ENCODE results near the gene ALDH1A1.

The ALDH1A1 gene

DNA sequence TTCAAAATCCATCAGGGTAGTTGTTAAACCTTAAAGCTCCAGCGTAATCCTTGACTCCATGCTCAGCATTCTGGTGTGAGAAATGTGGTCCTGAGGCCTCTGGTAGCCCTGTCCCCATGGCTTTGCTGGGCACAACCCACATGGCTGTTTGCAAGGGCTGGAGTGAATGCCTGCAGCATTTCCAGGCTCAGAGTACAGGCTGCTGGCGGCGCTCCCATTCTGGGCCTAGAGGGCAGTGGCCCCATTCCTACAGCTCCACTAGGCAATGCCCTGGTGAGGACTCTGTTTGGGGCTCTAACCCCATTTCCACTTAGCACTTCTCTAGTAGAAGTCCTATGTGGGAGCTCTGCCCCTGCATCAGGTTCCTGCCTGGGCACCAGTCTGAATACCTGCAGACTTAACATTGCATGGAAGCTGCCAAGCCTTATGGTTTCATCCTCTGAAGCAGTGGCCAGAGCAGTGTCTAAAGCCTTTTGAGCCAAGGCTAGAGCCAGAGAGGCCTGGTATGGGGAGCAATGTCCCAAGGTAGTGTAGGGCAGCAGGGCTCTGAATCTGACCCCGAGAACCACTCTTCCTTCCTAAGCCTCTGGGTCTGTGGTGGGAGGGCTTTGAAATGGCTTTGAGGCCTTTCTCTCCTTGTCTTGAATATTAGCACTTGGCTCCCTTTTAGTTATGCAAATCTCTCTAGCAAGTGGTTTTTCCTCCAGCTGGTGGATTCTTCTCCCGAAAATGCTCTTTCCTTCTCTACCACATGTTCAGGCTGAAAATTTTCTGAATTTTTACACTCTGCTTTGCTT, 5.8 kb upstream of the ALDH1A1 start:
- TF ChIP-seq, protein P1, sequence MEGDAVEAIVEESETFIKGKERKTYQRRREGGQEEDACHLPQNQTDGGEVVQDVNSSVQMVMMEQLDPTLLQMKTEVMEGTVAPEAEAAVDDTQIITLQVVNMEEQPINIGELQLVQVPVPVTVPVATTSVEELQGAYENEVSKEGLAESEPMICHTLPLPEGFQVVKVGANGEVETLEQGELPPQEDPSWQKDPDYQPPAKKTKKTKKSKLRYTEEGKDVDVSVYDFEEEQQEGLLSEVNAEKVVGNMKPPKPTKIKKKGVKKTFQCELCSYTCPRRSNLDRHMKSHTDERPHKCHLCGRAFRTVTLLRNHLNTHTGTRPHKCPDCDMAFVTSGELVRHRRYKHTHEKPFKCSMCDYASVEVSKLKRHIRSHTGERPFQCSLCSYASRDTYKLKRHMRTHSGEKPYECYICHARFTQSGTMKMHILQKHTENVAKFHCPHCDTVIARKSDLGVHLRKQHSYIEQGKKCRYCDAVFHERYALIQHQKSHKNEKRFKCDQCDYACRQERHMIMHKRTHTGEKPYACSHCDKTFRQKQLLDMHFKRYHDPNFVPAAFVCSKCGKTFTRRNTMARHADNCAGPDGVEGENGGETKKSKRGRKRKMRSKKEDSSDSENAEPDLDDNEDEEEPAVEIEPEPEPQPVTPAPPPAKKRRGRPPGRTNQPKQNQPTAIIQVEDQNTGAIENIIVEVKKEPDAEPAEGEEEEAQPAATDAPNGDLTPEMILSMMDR (IDR thresholded peaks at IDR 0.05; ENCODE audit: insufficient read depth, low read length, poor library complexity, severe bottlenecking): no peak
- no peak for DNase-seq (ENCODE audit: extremely low read depth, insufficient read length)
- no peaks in the 10 kb centered on the region for H3K36me3 ChIP-seq (ENCODE audit: control insufficient read depth, insufficient read depth, low read length)
- H3K4me3 ChIP-seq (replicated peaks; ENCODE audit: low read depth, low read length): no peak overlapping the region
- no peaks in the 10 kb centered on the region for H3K27me3 ChIP-seq (replicated peaks; ENCODE audit: control insufficient read depth, insufficient read depth, low read length)

- Histone ChIP-seq H3K36me3 (ENCODE audit: control insufficient read depth, insufficient read depth, low read length) (no peaks in the 10 kb centered on the region), H3K4me3 (replicated peaks; ENCODE audit: low read depth, low read length) (no peak overlapping the region), H3K27me3 (replicated peaks; ENCODE audit: control insufficient read depth, insufficient read depth, low read length) (no peaks in the 10 kb centered on the region)
- TF ChIP-seq, protein P1 (IDR thresholded peaks at IDR 0.05; ENCODE audit: insufficient read depth, low read length, poor library complexity, severe bottlenecking): no peak
- no peak for DNase-seq (ENCODE audit: extremely low read depth, insufficient read length)
Measured at GRCh38 chr9:72955571-72955970, 2.7 kb upstream of the ALDH1A1 start.

DNA sequence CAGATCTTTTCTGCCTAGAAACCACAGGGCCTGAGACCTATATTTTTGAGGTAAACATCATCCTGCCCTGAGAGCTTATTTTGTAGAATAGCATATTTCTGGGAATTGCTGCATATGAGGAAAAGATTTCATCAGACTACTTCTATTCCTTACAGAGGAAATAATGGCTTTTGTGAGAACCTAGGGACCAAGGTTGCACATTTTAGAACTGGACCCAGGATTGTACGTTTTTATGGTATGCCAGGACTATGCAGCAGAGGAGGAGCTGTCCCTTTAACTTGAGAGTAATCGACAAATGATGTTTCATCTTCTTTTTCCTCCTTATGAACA, 2.2 kb upstream of the ALDH1A1 start:
- H3K27me3 ChIP-seq (replicated peaks; ENCODE audit: control insufficient read depth, insufficient read depth, low read length): no peaks in the 10 kb centered on the region
- DNase-seq (ENCODE audit: extremely low read depth, insufficient read length): no peak
- no peak overlapping the region for H3K4me3 ChIP-seq (replicated peaks; ENCODE audit: low read depth, low read length)
- TF ChIP-seq, protein P1 (IDR thresholded peaks at IDR 0.05; ENCODE audit: insufficient read depth, low read length, poor library complexity, severe bottlenecking): no peak
- H3K36me3 ChIP-seq (ENCODE audit: control insufficient read depth, insufficient read depth, low read length): no peaks in the 10 kb centered on the region

DNA sequence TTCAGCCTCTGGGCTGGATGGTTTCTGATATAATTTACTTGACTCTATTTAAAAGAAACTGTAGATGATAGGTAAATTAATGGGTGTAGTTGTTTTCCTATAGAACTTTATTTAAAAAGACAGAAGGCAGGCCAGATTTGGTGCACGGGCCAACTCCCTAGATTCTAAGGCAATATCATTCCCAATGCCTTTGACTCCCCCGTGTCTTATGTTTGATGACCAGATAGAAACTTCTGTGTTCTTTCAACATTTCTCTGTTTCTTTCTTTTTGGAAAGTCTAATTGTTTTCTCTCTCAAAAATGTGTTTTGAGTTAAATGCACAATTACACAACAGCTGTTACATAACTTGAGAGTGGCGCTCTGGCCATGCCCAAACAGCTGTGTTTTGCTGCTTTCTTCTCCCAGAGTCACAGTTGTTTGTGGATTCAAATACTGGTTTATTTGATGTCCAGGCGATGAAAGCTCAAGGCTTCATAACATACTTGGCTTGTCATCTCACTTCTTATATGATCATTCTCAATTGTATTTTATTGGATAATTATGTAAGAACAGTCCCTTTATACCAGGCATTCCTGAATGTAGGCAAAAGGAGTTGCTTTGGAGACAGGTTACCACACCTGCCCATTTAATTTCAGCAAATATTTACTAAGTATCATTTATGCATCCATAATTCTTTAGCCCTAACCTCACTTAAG, 1.7 kb upstream of the ALDH1A1 start:
- Histone ChIP-seq H3K4me3 (replicated peaks; ENCODE audit: low read depth, low read length) (no peak overlapping the region), H3K36me3 (ENCODE audit: control insufficient read depth, insufficient read depth, low read length) (no peaks in the 10 kb centered on the region), H3K27me3 (replicated peaks; ENCODE audit: control insufficient read depth, insufficient read depth, low read length) (no peaks in the 10 kb centered on the region)
- TF ChIP-seq, protein P1 (IDR thresholded peaks at IDR 0.05; ENCODE audit: insufficient read depth, low read length, poor library complexity, severe bottlenecking): no peak
- DNase-seq (ENCODE audit: extremely low read depth, insufficient read length): no peak

DNA sequence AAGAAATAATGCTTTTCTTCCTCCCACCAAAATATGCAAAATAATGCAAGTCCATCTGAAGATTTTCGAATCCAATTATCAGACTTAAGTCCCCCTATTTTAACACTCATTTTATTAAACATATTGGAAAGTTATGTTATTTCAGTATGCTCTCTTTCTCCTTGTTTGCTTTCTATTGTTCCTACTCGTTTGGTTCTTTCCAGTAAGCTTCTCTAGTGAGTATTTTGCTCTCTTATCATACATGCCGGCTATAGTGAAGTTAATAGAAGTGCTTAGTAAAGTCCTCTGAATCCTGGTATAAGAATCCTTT, 517 bp downstream of the ALDH1A1 start:
- Histone ChIP-seq H3K4me3 (replicated peaks; ENCODE audit: low read depth, low read length) (no peak overlapping the region), H3K36me3 (ENCODE audit: control insufficient read depth, insufficient read depth, low read length) (no peaks in the 10 kb centered on the region), H3K27me3 (replicated peaks; ENCODE audit: control insufficient read depth, insufficient read depth, low read length) (no peaks in the 10 kb centered on the region)
- no peak for DNase-seq (ENCODE audit: extremely low read depth, insufficient read length)
- TF ChIP-seq, protein P1 (IDR thresholded peaks at IDR 0.05; ENCODE audit: insufficient read depth, low read length, poor library complexity, severe bottlenecking): no peak
